Spleen (tissue), 11 donors: Measurements from ENCODE around the gene EIF4G1. TPM values are rescaled to one million over a fixed set of nuclear protein-coding genes. Genes with fewer than 3 reads are reported as not detected.
A peak's percentile ranks its signal among the peaks of the same experiment; 100 is the strongest.
"Not testable (repeated sequence)": the region's sequence is repeated elsewhere in the genome, so short reads cannot be mapped to it uniquely, and the experiment has no call there.

Source experiments
- DNase-seq: peaks from one replicate; pipeline ENCODE4 v3.0.0-alpha.2; 2020
- H3K27ac ChIP-seq, 8 donors: fragments of 200-600 bp; sonication (generic) in 7 of 8; 1 replicate in 4 of 8; 2 replicates in 4 of 8; pipeline versions ENCODE4 v1.5.0 to v1.8.0; 2016 to 2021; ENCODE audit warnings: inconsistent platforms in 4 of 8, mild to moderate bottlenecking in 4 of 8, moderate library complexity in 1 of 8
- H3K27me3 ChIP-seq, 7 donors: fragments of 200-600 bp; sonication (generic) in 6 of 7; replicated peaks in 1 of 7; 1 replicate in 4 of 7; 2 replicates in 3 of 7; pipeline versions ENCODE4 v1.5.0 to v1.8.0; 2016 to 2021; ENCODE audit warnings: inconsistent platforms in 3 of 7, mild to moderate bottlenecking in 1 of 7
- H3K36me3 ChIP-seq, 6 donors: fragments of 200-600 bp; sonication (generic) in 5 of 6; 1 replicate in 4 of 6; 2 replicates in 2 of 6; pipeline versions ENCODE4 v1.5.0 to v1.8.0; 2016 to 2021; ENCODE audit warnings: inconsistent platforms in 2 of 6
- H3K4me1 ChIP-seq, 6 donors: fragments of 200-600 bp; sonication (generic) in 5 of 6; 1 replicate in 3 of 6; 2 replicates in 3 of 6; pipeline versions ENCODE4 v1.5.0 to v1.8.0; 2016 to 2021; ENCODE audit warnings: inconsistent platforms in 3 of 6
- H3K4me3 ChIP-seq, 8 donors: fragments of 200-600 bp; sonication (generic) in 7 of 8; 1 replicate in 4 of 8; 2 replicates in 4 of 8; pipeline versions ENCODE4 v1.5.0 to v1.8.0; 2016 to 2021; ENCODE audit warnings: inconsistent platforms in 4 of 8, mild to moderate bottlenecking in 4 of 8, moderate library complexity in 2 of 8
- H3K9me3 ChIP-seq, 8 donors: fragments of 200-600 bp; sonication (generic) in 7 of 8; 1 replicate in 4 of 8; 2 replicates in 4 of 8; pipeline versions ENCODE4 v1.5.0 to v1.8.0; 2016 to 2021; ENCODE audit warnings: inconsistent platforms in 4 of 8
- CTCF ChIP-seq, 11 experiments: fragments of 200-600 bp in 7 of 11; fragments of 450-650 bp in 4 of 11; sonication (generic) in 4 of 11; IDR thresholded peaks in 8 of 11; conservative IDR thresholded peaks in 3 of 11; 1 replicate in 7 of 11; 2 replicates in 4 of 11; pipeline versions ENCODE4 v1.4.0 to v1.8.0; 2016 to 2021; ENCODE audit warnings: antibody characterized with exemption in 11 of 11, inconsistent platforms in 4 of 11, mild to moderate bottlenecking in 1 of 11
- POLR2A ChIP-seq, 3 donors: fragments of 450-650 bp; IDR thresholded peaks; one replicate each; pipeline ENCODE4 v1.5.1; 2017; ENCODE audit warnings: antibody characterized with exemption in 3 of 3, mild to moderate bottlenecking in 1 of 3
- POLR2AphosphoS5 ChIP-seq, 3 donors: sonication (generic); formaldehyde crosslinking; IDR thresholded peaks; one replicate each; pipeline ENCODE4 v1.5.1; 2017; ENCODE audit warnings: antibody characterized with exemption in 3 of 3
- WGBS, 5 donors: extraction: QIAGEN DNeasy Blood & Tissue Kit in 3 of 5; methylation state at CpG; one replicate each; pipeline versions ENCODE4 v1.1.5 to v1.1.7; 2013 to 2018; 5-methylcytosine and 5-hydroxymethylcytosine counted together
- intact Hi-C: fragments of 100-400 bp; cut with DNase I; formaldehyde crosslinking; loops from one replicate; pipeline ENCODE4 v1.15.0; 2023; ENCODE audit warnings: low total_unique reads
- polyA plus RNA-seq, 3 donors: library from polyadenylated mRNA; stranded (reverse); fragments of 200-250 nt; gene quantifications; one replicate each; pipeline ENCODE4 v1.2.1, GENCODE V29; 2013
- total RNA-seq, 7 donors: library from RNA; depleted of rRNA in 3 of 7; stranded (reverse); fragments of >200 nt in 3 of 7; fragmentation: NEBNext Ultra II Directional in 4 of 7; extraction: Animal tissue kit (Norgen Biotek cat#: 25700) in 4 of 7; gene quantifications; one replicate each; pipeline versions ENCODE4 v1.1.0 to v1.2.1, GENCODE V29; 2016 to 2021
- donor health status: healthy with polysubstance abuse.
- donor health status: DM: no; HTN: no; CAD: no; lungs with moderate emphysema.
- donor health status: DM: no; HTN: no; CAD: no.
- donor health status: Bipolar disorder and iron deficiency.
- donor health status: healthy.
- donor health status: DM: no; HTN: no; CAD: no.
- donor health status: DM: yes; HTN: yes; CAD: no.

EIF4G1 gene
- total and polyA plus RNA-seq, 10 donors = 83.4 to 294 (median 230) TPM

GRCh38 chr3:184337399-184337714 lies 23.0 kb downstream of the EIF4G1 start, which contains the start of gene FAM131A:
Gene FAM131A, plus strand, starts transcription at chr3:184337600. Its CDS starts 31 bp downstream, at chr3:184337631.
- Histone ChIP-seq H3K36me3 (peaks cover 3 to 49% (median 36%) of the 10 kb centered on the region in 6 donors), H3K4me1 (peaks cover 8 to 68% (median 35%) of the 10 kb centered on the region in 6 donors), H3K27me3 (peaks cover 0 to 5% (median 0%) of the 10 kb centered on the region in 7 donors), H3K4me3 (peak within 1 kb of the TSS; percentile 59 to 83 (median 75)), H3K9me3 (no peaks in the 10 kb centered on the region), H3K27ac (peak within 1 kb of the TSS; percentile 83 to 95 (median 89))
- DNase-seq = no peak
- TF ChIP-seq CTCF (IDR thresholded peaks at IDR 0.05 in 8 of 11, conservative IDR thresholded peaks at IDR 0.05 in 3 of 11) = no peak
- TF ChIP-seq POLR2A (IDR thresholded peaks at IDR 0.05) = no peak
- no peak for TF ChIP-seq POLR2AphosphoS5 (IDR thresholded peaks at IDR 0.05)
- intact Hi-C loops = no loop called here
- 85 to 99% (median 90%) methylated on average over 5 to 6 of the region's 6 CpGs for WGBS, 5 donors

DNA sequence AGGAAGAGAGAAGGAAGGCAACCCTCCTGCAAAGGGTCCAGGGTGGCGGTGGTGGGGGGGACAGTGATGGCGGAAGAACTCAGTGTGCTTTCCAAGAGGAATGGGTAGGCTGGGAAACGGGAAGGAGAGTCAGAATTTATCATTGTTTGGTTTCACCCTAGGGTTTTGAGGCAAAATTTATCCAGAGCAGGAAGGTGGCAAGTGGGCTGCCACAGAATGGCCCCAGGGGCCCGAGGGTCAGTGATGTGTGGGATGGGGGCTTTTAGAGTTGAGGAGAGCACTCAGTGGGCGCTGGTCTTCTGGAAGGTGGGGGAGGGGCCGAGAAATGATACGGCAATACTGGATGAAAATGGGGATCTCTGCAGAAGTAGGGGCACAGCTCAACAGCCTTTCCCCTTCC lies 23.6 kb downstream of the EIF4G1 start:
- Histone ChIP-seq H3K9me3 (no peaks in the 10 kb centered on the region), H3K27me3 (peaks cover 0 to 5% (median 0%) of the 10 kb centered on the region in 7 donors), H3K36me3 (peaks cover 0 to 49% (median 36%) of the 10 kb centered on the region in 6 donors), H3K4me1 (peaks cover 8 to 64% (median 33%) of the 10 kb centered on the region in 6 donors), H3K4me3 (peak overlapping the region in 1 of 8 donors; percentile 39), H3K27ac (peak overlapping the region in 5 of 8 donors; percentile 7 to 49 (median 11))
- no peak for TF ChIP-seq POLR2AphosphoS5 (IDR thresholded peaks at IDR 0.05)
- TF ChIP-seq CTCF (IDR thresholded peaks at IDR 0.05 in 8 of 11, conservative IDR thresholded peaks at IDR 0.05 in 3 of 11) = no peak
- TF ChIP-seq POLR2A (IDR thresholded peaks at IDR 0.05) = no peak
- DNase-seq = no peak
- WGBS, 5 donors = 75 to 87% (median 84%) methylated on average over 7 of the region's 7 CpGs
- intact Hi-C loops = no loop called here

DNA sequence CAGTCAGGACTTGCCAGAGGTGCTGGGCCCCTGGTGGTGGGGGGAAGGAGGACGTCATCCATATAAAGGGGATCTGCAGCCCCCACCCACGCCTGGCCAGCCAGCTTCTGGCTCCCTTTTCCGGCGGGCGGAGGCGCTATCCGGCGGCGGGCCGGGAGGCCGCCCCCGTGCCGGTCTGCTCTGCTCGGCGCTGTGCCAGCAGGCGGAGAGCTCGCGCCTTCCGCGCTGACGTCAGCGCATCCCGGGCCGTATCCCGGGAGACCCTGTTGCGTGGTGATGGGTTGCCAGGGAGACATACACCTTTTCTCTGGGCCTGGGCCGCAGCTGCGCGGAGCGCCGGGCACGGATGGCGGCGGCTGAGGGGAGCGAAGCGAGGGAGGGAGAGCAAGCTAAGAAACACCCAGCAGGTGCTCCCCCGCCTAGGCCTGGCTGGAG lies 24.1 kb downstream of the EIF4G1 start:
- DNase-seq = no peak
- TF ChIP-seq CTCF (IDR thresholded peaks at IDR 0.05 in 8 of 11, conservative IDR thresholded peaks at IDR 0.05 in 3 of 11) = peak in 1 of 11 experiments; percentile 15
- TF ChIP-seq POLR2A (IDR thresholded peaks at IDR 0.05) = no peak
- peak in 1 of 3 donors; percentile 66 for TF ChIP-seq POLR2AphosphoS5 (IDR thresholded peaks at IDR 0.05)
- Histone ChIP-seq H3K4me3 (peak overlapping the region in 1 of 8 donors; percentile 39), H3K27me3 (peaks cover 0 to 5% (median 0%) of the 10 kb centered on the region in 7 donors), H3K36me3 (peaks cover 0 to 49% (median 33%) of the 10 kb centered on the region in 6 donors), H3K9me3 (no peaks in the 10 kb centered on the region), H3K4me1 (peaks cover 8 to 61% (median 33%) of the 10 kb centered on the region in 6 donors), H3K27ac (peak overlapping the region in 5 of 8 donors; percentile 7 to 49 (median 11))
- 16 to 65% (median 39%) methylated on average over 20 to 37 of the region's 37 CpGs for WGBS, 5 donors
- intact Hi-C loops = no loop called here

DNA sequence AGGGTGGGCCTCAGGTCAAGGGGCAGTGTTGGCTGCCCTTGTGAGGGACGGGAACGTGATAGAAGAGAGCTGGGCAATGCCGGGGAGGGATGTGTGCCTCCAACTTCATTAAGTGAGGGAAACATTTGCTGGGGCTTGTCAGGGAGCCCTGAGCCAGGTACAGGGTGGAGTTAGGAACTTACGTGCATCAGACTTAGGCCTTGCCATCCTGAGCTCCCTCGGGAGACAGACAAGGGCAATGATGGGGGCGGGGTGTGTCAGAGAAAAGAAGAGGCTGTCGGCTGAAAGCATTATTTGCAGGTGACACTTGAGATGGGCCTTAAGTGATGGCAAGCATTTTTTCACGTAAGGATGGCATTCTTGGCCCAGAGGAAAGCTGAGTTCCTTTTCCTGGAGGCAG lies 24.6 kb downstream of the EIF4G1 start:
- DNase-seq = no peak
- H3K4me3 ChIP-seq = peak overlapping the region in 1 of 8 donors; percentile 39
- H3K27me3 ChIP-seq = peaks cover 0 to 5% (median 0%) of the 10 kb centered on the region in 7 donors
- H3K36me3 ChIP-seq = peaks cover 0 to 49% (median 28%) of the 10 kb centered on the region in 6 donors
- 76 to 87% (median 82%) methylated on average over 8 of the region's 8 CpGs for WGBS, 5 donors
- no peak for TF ChIP-seq CTCF (IDR thresholded peaks at IDR 0.05 in 8 of 11, conservative IDR thresholded peaks at IDR 0.05 in 3 of 11)
- no peak for TF ChIP-seq POLR2A (IDR thresholded peaks at IDR 0.05)
- no peak for TF ChIP-seq POLR2AphosphoS5 (IDR thresholded peaks at IDR 0.05)
- peak overlapping the region in 1 of 8 donors; percentile 49 for H3K27ac ChIP-seq
- intact Hi-C loops = no loop called here
- peaks cover 8 to 56% (median 31%) of the 10 kb centered on the region in 6 donors for H3K4me1 ChIP-seq
- no peaks in the 10 kb centered on the region for H3K9me3 ChIP-seq

DNA sequence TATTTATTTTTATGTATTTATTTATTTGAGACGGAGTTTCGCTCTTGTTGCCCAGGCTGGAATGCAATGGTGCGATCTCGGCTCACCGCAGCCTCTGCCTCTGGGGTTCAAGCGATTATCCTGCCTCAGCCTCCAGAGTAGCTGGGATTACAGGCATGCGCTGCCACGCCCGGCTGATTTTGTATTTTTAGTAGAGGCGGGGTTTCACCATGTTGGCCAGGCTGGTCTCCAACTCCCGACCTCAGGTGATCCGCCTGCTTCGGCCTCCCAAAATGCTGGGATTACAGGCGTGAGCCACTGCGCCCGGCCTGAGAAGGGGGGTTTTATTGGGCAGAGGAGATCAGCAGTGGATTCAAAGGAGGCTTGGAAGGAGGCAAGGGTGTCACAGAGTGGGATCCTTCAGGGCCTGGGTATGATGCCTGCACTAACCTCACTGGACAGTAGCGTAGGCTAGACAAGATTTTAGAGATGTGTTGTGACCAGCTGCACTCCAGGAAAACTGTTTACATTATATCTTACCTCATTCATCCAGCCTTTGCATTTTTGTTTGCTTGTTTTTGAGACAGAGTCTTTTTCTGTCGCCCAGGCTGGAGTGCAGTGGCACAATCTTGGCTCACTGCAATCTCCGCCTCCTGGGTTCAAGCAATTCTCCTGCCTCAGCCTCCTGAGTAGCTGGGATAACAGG lies 25.2 kb downstream of the EIF4G1 start:
- H3K4me3 ChIP-seq, H3K9me3 ChIP-seq, intact Hi-C loops, DNase-seq, H3K27ac ChIP-seq, H3K27me3 ChIP-seq: not testable (repeated sequence)
- Histone ChIP-seq H3K4me1 (peaks cover 8 to 50% (median 30%) of the 10 kb centered on the region in 6 donors), H3K36me3 (peaks cover 0 to 49% (median 26%) of the 10 kb centered on the region in 6 donors)
- WGBS, 5 donors = 95 to 97% (median 97%) methylated on average over 19 of the region's 19 CpGs
